Trophoblast cell (in vitro differentiated cells and primary cell): ENCODE data around the gene ZNF276.

Source experiments
- DNase-seq, 2 donors: peaks; one replicate each; pipeline ENCODE4 v3.0.0-alpha.2; 2016
- H2AFZ ChIP-seq: 2 replicates; pipeline ENCODE4 v1.6.1; 2013; ENCODE audit warnings: low read length, moderate library complexity, mild to moderate bottlenecking; ENCODE audit not compliant: insufficient read depth, poor library complexity
- H2AK5ac ChIP-seq: 2 replicates; pipeline ENCODE4 v1.6.1; 2013; ENCODE audit warnings: mild to moderate bottlenecking, low read length
- H2BK120ac ChIP-seq: 2 replicates; pipeline ENCODE4 v1.6.1; 2013; ENCODE audit warnings: low read length, mild to moderate bottlenecking, moderate library complexity; ENCODE audit not compliant: insufficient read depth, poor library complexity
- H2BK12ac ChIP-seq: 2 replicates; pipeline ENCODE4 v1.6.1; 2013; ENCODE audit warnings: mild to moderate bottlenecking, low read length, moderate library complexity
- H2BK5ac ChIP-seq: 2 replicates; pipeline ENCODE4 v1.6.1; 2013; ENCODE audit warnings: low read length, low read depth, moderate library complexity, mild to moderate bottlenecking; ENCODE audit not compliant: poor library complexity
- H3K14ac ChIP-seq: 2 replicates; pipeline ENCODE4 v1.6.1; 2013; ENCODE audit warnings: mild to moderate bottlenecking, low read length
- H3K18ac ChIP-seq: 2 replicates; pipeline ENCODE4 v1.6.1; 2013; ENCODE audit warnings: mild to moderate bottlenecking, low read length
- H3K23ac ChIP-seq: 2 replicates; pipeline ENCODE4 v1.6.1; 2013; ENCODE audit warnings: low read length
- H3K27ac ChIP-seq: 2 replicates; pipeline ENCODE4 v1.5.1; 2013; ENCODE audit warnings: low read depth, mild to moderate bottlenecking, inconsistent platforms, low read length, moderate library complexity
- H3K27me3 ChIP-seq: 2 replicates; pipeline ENCODE4 v1.6.1; 2013; ENCODE audit warnings: inconsistent platforms, mild to moderate bottlenecking, low read length, moderate library complexity; ENCODE audit not compliant: insufficient read depth
- H3K36me3 ChIP-seq, 2 experiments: 1 replicate in 1 of 2; 2 replicates in 1 of 2; pipeline ENCODE4 v1.6.1; 2013; ENCODE audit warnings: low read length in 2 of 2, mild to moderate bottlenecking in 2 of 2, moderate library complexity in 1 of 2; ENCODE audit not compliant: insufficient read depth in 2 of 2, control insufficient read depth in 1 of 2
- H3K4ac ChIP-seq: 2 replicates; pipeline ENCODE4 v1.6.1; 2013; ENCODE audit warnings: low read depth, mild to moderate bottlenecking, low read length, moderate library complexity
- H3K4me1 ChIP-seq, 2 experiments: 1 replicate in 1 of 2; 2 replicates in 1 of 2; pipeline ENCODE4 v1.6.1; 2013; ENCODE audit warnings: low read length in 2 of 2, mild to moderate bottlenecking in 2 of 2, moderate library complexity in 1 of 2; ENCODE audit not compliant: insufficient read depth in 2 of 2, control insufficient read depth in 1 of 2
- H3K4me2 ChIP-seq: 2 replicates; pipeline ENCODE4 v1.6.1; 2013; ENCODE audit warnings: inconsistent platforms, mild to moderate bottlenecking, low read length, moderate library complexity
- H3K4me3 ChIP-seq: 2 replicates; pipeline ENCODE4 v1.5.1; 2013; ENCODE audit warnings: mild to moderate bottlenecking, low read depth, low read length, inconsistent platforms
- H3K79me1 ChIP-seq: one replicate; pipeline ENCODE4 v1.6.1; 2013; ENCODE audit warnings: low read length
- H3K79me2 ChIP-seq: 2 replicates; pipeline ENCODE4 v1.6.1; 2013; ENCODE audit warnings: low read length, mild to moderate bottlenecking; ENCODE audit not compliant: control insufficient read depth, insufficient read depth, poor library complexity
- H3K9ac ChIP-seq: 2 replicates; pipeline ENCODE4 v1.6.1; 2013; ENCODE audit warnings: mild to moderate bottlenecking, low read length
- H3K9me3 ChIP-seq: 2 replicates; pipeline ENCODE4 v1.6.1; 2013; ENCODE audit warnings: low read depth, mild to moderate bottlenecking, control low read depth, inconsistent platforms, low read length; ENCODE audit not compliant: insufficient read depth
- H4K12ac ChIP-seq: 2 replicates; pipeline ENCODE4 v1.6.1; 2013; ENCODE audit warnings: low read depth, mild to moderate bottlenecking, low read length, moderate library complexity
- H4K8ac ChIP-seq: 2 replicates; pipeline ENCODE4 v1.6.1; 2013; ENCODE audit warnings: low read depth, mild to moderate bottlenecking, low read length, moderate library complexity
- H4K91ac ChIP-seq: one replicate; pipeline ENCODE4 v1.6.1; 2013; ENCODE audit warnings: low read depth, mild to moderate bottlenecking, low read length, moderate library complexity
- WGBS: extraction: QIAGEN DNeasy Blood & Tissue Kit; methylation state at CpG from one replicate; pipeline ENCODE4 v1.1.7; 2013; ENCODE audit warnings: missing lambda C conversion rate; ENCODE audit not compliant: insufficient read length, insufficient coverage; ENCODE audit errors: extremely low coverage; 5-methylcytosine and 5-hydroxymethylcytosine counted together

ZNF276 gene

DNA sequence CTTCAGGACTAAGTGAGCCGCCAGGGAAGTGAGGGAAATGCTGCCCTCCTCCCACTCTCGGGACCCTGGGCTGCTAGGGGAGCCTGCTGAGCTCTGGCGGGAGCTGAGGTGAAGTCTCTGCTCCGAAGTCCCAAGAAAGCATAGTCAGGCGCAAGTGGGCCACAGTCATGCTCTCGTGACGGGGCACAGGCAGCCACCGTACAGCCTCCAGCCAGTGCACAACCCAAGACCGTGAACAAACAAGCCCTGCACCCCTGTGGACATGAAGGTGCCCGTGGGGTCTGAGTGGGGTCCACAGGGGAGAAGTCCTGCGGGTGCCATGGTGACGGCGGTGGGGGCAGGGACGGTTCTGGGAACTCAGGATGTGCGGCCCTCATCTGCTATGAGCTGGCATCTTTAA, 24.7 kb downstream of the ZNF276 start:
- Histone ChIP-seq H3K79me1 (no peaks in the 10 kb centered on the region), H3K9me3 (no peaks in the 10 kb centered on the region)

GRCh38 chr16:89748076-89748475, 26.7 kb downstream of the ZNF276 start:
- Histone ChIP-seq H3K23ac (no peak overlapping the region), H3K27ac (no peak overlapping the region), H3K79me1 (no peaks in the 10 kb centered on the region), H3K27me3 (no peaks in the 10 kb centered on the region), H3K4me2 (no peak overlapping the region), H2AK5ac (no peak overlapping the region), H3K79me2 (no peaks in the 10 kb centered on the region), H3K4me3 (no peak overlapping the region), H2BK120ac (no peak overlapping the region), H4K91ac (no peak overlapping the region), H3K9me3 (no peaks in the 10 kb centered on the region), H2AFZ (no peak overlapping the region), H2BK12ac (no peak overlapping the region), H3K18ac (no peak overlapping the region), H3K4me1 (no peaks in the 10 kb centered on the region), H4K8ac (no peak overlapping the region), H4K12ac (no peak overlapping the region), H3K9ac (no peak overlapping the region), H2BK5ac (no peak overlapping the region), H3K36me3 (peaks cover 67 to 68% of the 10 kb centered on the region in 2 experiments), H3K14ac (no peak overlapping the region), H3K4ac (no peak overlapping the region)
- DNase-seq = no peak
- no CpG with 5 or more reads among the region's 9 CpGs for WGBS

More for the DNA sequence above, 24.7 kb downstream of the ZNF276 start:
- Histone ChIP-seq H3K18ac (no peak overlapping the region), H4K8ac (no peak overlapping the region), H3K23ac (no peak overlapping the region), H3K4me3 (no peak overlapping the region), H4K12ac (no peak overlapping the region), H2AK5ac (no peak overlapping the region), H3K4me2 (no peak overlapping the region), H3K4me1 (no peaks in the 10 kb centered on the region), H2BK120ac (no peak overlapping the region), H3K9ac (no peak overlapping the region), H2BK5ac (no peak overlapping the region), H3K79me2 (no peaks in the 10 kb centered on the region), H3K36me3 (peaks cover 73 to 75% of the 10 kb centered on the region in 2 experiments), H3K4ac (no peak overlapping the region), H4K91ac (no peak overlapping the region), H2AFZ (no peak overlapping the region), H3K27me3 (no peaks in the 10 kb centered on the region), H2BK12ac (no peak overlapping the region), H3K14ac (no peak overlapping the region), H3K27ac (no peak overlapping the region)
- WGBS = no CpG with 5 or more reads among the region's 15 CpGs
- no peak for DNase-seq

GRCh38 chr16:89748921-89749320, 27.6 kb downstream of the ZNF276 start:
- Histone ChIP-seq H3K27ac (no peak overlapping the region), H3K36me3 (peaks cover 65 to 66% of the 10 kb centered on the region in 2 experiments), H4K12ac (no peak overlapping the region), H2BK120ac (no peak overlapping the region), H3K4me3 (no peak overlapping the region), H4K91ac (no peak overlapping the region), H3K23ac (no peak overlapping the region), H3K4me1 (no peaks in the 10 kb centered on the region), H4K8ac (no peak overlapping the region), H2BK5ac (no peak overlapping the region), H3K4me2 (no peak overlapping the region), H3K14ac (no peak overlapping the region), H2AK5ac (no peak overlapping the region), H3K79me2 (no peaks in the 10 kb centered on the region), H3K4ac (no peak overlapping the region), H3K9ac (no peak overlapping the region), H3K18ac (no peak overlapping the region), H2AFZ (no peak overlapping the region), H3K27me3 (no peaks in the 10 kb centered on the region), H3K79me1 (no peaks in the 10 kb centered on the region), H3K9me3 (no peaks in the 10 kb centered on the region), H2BK12ac (no peak overlapping the region)
- no CpG with 5 or more reads among the region's 11 CpGs for WGBS
- DNase-seq = peak in 1 of 2 donors; percentile 3

- WGBS = no CpG with 5 or more reads among the region's 10 CpGs
- Histone ChIP-seq H3K4ac (no peak overlapping the region), H3K4me1 (no peaks in the 10 kb centered on the region), H3K27ac (no peak overlapping the region), H3K9me3 (no peaks in the 10 kb centered on the region), H3K36me3 (peaks cover 57 to 60% of the 10 kb centered on the region in 2 experiments), H3K14ac (no peak overlapping the region), H4K8ac (no peak overlapping the region), H3K4me2 (no peak overlapping the region), H2BK5ac (no peak overlapping the region), H3K4me3 (no peak overlapping the region), H2BK120ac (no peak overlapping the region), H4K12ac (no peak overlapping the region), H3K9ac (no peak overlapping the region), H4K91ac (no peak overlapping the region), H2AK5ac (no peak overlapping the region), H3K18ac (no peak overlapping the region), H3K27me3 (no peaks in the 10 kb centered on the region), H3K79me1 (no peaks in the 10 kb centered on the region), H2BK12ac (no peak overlapping the region), H2AFZ (no peak overlapping the region), H3K79me2 (no peaks in the 10 kb centered on the region), H3K23ac (no peak overlapping the region)
- DNase-seq = no peak
These were observed 28.3 kb downstream of the ZNF276 start for GRCh38 chr16:89749637-89750036.
